IPS DF 19.7 (cell line): Measurements from ENCODE around the gene CCDC149.

Experiments used
- DNase-seq: peaks from one replicate; pipeline ENCODE4 v3.0.0-alpha.2; 2013; ENCODE audit warnings: low read depth, low spot score

The CCDC149 gene

DNA sequence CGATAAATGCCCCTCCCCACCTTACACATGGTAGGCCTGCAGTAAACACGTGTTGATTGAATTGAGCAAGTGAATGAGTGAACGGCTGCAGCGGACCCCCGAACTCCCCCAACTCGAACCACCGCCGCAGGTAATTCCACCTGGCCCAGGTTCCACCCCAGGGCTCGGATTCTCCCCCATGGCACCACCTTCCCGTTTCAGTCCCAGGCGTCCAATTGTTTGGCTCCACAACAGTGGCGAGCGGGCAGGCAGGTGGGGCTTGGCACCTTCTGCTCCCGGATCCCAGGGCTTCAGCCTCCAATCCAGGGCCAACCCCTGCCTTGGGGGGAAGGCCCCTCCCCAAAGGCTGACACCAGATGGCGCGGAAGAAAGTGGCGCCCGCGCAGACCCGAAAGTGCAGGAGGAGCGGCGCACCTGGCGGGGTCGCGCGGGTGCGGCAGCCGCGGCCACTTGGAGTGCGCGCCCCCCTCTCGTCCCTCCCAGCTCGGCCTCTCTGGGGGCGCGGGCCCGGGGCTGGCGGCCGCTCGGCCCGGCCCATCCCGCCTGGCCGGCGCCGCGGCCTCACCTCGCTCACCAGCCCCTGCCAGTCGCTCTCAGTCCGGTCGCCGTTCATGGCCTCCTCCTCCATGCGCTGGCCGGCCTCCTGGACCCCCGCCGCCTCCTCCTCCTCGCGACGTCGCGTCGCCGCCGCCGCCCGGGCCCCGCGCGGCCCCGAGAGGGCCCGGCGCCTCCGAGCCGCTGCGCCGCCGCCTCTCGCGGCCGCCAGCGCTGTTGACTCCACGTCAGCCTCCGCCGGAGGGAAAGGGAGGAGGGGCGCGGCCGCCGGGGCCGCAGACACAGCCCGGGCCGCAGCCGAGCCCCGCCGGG lies at the start of gene CCDC149:
Gene CCDC149, minus strand, starts transcription at position 791 of the 867 bp plus-strand sequence. Its CDS starts 178 bp downstream, at position 613.
- DNase-seq, result peak; percentile 45

DNA sequence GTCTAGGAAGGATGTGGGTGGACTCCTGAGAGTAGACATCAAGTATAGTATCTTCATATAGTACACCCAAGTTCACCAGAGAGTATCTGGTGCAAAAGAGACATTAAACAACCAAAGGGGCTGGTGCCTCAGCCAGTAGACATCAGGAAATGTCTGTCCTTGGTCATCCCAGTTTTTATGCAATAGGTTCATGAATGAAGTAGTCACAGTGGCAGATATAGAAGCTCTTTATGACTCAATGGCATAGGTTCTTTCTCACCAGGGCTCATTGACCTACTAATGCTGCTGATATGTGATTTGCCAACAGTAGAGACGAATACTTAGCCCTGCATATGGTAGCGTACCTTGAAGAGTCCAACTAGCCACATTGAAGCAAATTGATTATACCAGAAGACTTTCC lies 45.0 kb upstream of the CCDC149 start:
- no peak for DNase-seq

DNA sequence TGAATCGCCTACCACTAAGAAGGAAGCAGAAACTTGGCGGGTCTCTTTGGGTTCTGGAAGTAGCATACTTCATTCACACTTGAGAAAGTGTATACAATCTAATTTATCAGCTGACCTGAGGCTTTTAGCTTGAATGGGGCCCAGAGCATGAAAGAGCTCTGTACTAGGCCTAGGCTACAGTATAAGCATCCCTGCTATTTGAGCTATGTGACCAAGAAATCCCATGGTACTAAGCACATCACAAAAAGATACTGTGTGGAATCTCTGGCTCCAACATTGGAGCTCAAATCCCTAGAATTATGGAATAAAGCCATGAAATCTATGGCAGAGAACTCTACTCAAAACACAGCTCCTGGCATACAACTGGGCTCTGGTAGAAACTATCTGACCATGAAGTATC lies 43.9 kb upstream of the CCDC149 start:
- no peak for DNase-seq

DNA sequence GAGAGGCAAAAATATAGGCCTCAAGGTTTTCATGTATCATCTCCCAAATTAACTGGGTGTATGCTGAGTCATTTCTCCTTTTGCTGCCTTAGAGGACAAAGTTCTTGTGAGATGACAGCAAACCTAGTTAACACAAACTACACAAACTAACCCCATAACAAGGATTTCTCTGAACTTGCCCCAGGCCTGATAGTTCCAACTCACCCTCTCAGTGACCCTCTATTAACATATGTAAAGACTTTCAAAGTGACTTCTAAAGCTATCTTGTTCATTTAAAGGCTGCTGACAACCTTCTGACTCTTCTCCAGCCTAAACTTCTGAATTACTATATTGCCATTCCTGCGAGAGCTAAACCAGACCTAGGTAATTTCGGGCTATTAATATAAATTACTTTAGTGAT lies 43.2 kb upstream of the CCDC149 start:
- no peak for DNase-seq

DNA sequence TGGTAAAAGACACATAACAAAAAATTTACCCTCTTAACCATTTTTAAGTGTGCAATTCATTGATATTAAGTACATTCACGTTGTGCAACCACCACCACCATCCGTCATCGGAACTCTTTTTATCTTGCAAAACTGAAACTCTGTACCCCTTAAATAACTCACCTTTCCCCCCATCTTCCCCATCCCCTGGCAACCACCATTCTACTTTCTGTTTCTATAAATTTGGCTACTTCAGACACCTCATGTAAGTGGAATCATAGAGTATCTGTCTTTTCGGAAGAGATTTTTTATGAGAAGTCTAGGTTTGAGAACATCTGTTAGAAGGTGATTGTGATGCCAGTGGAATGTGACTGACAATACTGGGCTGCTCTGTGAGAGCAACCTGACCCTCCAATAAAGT lies 39.8 kb upstream of the CCDC149 start:
- DNase-seq, result no peak

DNA sequence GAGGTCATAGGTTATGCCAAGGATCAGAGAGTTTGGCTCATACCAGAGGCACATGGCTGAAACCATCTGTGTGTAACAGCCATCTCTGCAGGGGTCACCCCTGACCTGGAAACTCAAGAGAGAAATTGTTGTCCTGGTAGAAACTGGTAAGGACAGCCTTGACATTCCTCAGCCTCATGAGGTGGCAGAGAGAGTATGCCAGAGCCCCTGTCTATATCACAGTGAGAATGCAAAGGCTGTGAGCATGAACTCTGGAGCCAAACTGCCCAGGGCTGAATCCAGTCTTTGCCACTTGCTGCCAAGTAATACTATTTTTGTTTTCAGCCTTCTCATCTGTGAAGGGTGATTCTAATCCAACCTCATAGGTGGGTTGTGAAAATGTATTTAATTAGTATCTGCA lies 37.1 kb upstream of the CCDC149 start:
- no peak for DNase-seq

DNA sequence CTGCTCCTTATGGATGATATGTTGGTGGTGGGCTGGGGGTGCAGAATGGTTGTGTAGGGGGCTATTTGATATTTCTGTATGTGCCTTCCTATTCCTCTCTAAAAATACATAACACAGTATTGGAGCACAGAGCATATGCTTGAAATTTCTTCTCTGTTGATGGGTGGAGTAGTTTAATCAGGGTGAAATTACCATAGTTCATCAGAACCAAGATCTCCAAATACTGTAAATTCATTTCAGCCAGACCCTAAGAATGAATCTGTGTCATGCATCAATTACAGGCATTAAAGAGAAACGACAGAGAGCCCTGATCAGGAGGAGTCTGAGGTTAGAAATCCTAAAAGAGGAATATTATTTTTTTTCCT lies 25.1 kb upstream of the CCDC149 start:
- DNase-seq, result no peak

DNA sequence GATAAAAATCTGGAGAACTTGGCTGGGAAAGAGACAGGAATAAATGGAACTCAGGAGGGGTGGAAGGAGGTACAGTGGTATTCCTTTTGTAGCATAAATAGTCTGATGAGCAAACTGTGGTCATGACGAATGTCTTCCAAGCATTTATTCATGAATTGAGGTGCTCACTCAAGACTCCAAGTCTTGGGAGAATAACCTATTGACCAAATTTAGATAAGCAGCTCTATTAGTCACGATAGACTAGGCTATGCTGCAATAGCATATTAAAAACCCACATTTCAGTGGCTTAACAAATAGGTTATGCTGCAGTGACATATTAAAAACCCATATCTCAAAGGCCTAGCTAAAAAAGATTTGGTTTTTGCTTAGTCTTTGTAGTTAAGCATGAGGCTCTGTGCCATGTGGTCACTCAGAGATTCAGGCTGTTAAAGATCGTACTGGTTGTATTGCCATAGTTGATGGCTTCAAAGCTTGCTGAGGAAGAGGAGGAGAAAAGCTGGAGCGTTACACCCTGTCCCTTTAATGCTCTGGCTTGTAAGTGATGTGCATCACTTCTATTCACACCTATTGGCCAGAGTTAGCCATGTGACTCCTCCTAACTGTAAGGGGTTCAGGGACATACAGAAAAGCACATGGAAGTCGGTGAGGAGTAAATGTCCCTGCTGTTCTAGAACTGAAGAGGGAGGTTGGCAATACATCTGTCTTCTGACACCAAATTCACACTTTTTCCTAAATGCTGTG lies 24.5 kb upstream of the CCDC149 start:
- no peak for DNase-seq

DNA sequence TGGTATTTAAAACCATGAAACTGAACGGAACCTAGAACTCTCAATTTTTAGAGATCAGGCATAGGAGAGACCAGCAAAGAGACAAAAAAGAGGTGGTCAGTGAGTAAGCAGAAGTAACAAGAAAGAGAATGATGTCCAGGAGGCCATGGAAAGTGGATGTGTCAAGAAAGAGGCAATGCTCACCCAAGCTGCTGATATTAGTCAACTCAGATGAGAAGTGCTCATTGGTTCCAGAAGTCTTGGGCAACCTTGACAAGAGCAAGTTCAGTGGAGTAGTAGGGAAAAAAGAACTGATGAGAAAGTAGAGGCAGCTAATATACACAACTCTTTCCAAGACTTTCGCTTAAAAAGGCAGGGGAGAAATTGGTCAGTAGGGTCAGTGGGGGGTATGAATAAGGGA lies 23.0 kb upstream of the CCDC149 start:
- no peak for DNase-seq

DNA sequence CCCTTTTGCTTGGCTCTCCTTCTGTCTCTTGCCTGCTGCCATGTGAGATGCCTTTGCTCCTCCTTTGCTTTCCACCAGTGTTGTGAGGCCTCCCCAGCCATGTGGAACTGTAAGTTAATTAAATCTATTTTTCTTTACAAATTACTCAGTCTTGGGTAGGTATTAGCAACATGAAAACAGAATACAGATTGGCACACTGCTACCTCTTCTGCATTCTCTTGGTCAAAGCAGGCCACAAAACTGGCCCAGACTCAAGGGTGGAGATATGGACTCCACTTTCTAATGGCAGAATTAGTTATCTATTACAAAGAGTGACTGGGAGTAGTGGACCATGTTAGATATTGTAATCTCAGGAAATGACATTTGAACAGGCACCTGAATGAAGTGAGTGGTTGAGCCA lies 21.5 kb upstream of the CCDC149 start:
- DNase-seq, result no peak

DNA sequence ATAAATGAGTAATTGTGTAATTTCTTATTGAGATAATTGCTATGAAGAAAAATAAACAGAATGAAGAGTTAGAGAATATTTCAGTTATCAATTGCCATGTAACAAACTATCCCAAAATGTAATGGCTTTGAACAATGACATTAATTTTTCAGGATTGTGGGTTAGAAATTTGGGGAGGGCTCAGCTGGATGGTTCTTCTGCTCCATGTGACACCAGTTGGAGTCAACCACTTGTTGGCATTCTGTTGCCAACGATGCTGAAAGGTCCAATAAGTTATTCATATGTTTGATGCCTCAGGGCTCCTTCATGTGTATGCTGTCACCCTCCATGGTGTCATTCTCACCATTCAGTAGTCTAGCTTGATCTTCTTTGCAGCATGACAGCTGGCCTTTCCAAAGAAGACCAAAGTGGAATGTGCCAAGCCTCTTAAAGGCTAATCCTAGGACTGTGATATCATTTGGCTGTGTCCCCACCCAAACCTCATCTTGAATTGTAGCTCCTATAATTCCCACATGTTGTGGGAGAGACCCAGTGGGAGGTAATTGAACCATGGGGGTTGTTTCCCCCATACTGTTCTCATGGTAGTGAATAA lies 20.9 kb upstream of the CCDC149 start:
- DNase-seq, result no peak

DNA sequence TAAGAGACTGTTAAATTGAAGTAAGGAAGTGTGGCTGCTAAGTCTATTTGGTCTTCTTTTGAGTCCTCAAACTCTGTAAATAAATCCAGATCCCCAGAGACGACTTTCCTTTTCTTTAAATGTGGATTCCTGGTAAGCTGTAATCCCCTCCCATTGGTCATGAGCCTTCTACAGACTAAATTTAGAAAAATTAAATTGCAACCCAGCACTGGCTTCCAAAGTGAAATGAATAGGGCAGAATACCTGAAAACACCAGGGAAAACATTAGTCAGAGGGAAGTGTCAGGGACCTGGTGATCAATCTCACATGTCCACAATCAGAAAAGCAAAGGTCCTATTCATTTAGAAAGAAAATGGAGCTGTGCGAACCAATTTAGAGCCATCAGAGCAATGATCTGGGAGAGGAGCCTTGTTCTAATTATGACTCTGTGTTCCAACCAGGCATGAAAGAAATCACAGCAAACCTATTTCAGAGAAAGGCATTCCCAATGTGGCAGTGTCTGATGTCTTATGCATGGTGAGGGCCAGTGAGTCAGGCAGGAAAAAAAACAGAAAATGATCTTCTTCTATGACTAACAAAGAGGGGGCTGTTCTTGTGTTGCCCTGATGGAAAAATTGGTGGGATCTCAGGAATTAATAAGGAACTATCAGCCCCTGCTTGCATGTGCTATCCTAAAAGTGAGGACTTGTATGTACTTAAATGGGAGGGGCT lies 19.8 kb upstream of the CCDC149 start:
- DNase-seq, result no peak

DNA sequence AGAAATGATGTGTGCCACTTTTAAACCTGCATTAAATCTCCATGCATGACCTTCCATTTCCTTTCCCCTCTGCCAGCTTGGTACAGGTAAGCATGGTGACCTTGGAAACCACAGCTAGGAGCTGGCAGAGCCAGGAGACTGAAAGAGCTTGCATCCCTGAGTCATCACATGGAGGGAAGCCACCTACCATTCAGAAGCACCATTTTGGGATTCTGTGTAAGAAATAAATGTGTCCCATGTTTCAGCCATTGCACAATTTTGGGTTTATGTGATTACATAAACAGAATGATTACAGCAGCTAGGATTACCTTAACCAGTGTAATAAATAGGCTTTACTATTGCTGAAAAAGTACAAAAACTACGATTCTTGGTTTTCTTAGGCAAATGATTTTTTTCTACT lies 17.3 kb upstream of the CCDC149 start:
- no peak for DNase-seq

DNA sequence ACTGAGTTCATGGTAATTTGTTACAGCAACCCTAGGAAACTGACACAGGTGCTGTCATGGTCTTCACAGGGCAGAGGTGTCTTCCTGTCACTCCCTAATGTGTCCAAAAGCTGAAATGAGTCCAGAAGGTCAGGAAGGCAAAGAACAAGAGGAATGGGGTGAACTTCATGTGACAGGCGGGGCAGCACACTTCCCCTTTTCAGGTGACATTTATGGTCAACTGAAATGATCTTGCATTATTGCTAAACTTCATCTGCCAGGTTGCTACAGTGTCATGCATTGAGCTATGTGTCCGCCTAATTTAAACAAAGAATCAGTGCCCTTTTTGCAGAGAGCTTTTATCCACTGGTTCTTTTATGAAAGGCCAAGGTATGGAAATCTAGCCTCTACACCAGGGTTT lies 15.9 kb upstream of the CCDC149 start:
- no peak for DNase-seq

DNA sequence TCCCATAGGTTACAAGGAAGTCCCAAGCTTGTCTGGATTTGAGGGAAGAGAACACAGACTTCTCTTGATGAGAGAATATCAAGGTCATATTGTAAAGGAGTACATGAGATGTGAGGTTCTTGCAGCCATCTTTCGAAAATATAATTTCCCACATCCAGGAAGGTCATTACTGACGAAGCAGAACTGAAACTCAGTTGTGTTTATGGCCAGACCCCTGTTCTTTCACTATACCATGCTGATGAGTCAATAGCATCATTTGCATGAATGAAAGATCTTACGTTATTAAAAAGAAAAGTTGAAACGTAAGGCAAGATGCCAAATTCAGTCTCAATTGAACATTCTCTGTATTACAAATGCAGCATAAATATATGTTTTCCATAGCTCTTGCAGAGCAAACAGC lies 14.2 kb upstream of the CCDC149 start:
- no peak for DNase-seq

DNA sequence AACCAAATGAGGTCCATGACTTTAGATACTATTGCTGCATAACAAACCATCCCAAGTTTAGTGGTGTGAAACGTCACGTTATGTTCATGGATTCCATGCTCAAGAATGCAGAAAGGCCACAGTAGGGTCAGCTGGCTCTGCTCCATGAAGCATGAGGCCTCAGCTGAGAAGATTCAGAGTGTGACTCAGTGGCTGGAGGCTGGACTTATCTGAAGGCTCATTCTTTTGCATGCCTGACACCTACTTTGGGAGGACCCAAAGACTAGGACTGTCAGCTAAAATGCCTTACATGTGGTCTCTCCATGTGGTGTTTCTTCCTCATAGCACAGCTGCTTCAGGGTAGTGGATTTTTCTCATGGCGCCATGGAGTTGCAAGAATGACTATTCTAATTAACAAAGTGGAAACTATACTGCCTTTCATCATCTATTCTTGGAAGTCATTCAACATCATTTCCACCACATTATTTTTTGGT lies 11.5 kb upstream of the CCDC149 start:
- no peak for DNase-seq

DNA sequence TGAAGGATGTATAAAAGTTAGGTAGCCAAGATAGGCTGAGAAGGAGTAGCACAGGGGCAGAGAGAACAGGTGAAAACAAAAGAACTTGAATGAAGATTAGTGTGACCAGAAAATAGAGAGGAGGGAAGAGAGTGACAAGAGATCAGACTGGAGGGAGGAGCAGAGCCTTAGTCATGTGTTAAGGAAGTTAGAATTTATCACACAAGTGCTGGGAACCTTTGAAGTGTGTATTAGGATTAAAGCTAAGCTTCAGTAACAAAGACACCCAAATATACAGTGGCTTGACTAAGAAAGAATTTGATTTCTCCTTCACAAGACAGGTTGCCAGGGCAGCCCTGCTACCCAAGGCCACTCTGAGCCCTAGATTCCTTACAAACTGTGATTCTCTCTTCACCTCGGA lies 10.7 kb upstream of the CCDC149 start:
- DNase-seq, result no peak

DNA sequence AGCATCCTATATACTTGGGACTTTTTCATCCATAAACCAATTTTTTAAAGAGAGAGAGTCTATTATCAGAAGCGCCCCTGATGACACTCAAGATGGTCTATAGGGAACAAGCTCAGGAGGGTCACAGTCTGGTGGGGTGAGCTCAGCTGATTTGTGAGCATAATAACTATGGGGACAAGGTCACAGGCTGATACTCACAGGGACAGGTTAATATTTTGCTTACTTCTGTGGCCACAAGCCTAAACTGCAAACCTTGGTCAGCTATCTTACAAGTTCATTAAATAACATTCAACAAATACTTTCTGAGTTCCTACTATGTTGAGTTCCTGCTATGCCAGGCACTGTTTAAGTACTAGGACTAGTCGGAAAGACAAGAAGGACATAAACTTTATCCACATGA lies 10.2 kb upstream of the CCDC149 start:
- DNase-seq, result no peak

DNA sequence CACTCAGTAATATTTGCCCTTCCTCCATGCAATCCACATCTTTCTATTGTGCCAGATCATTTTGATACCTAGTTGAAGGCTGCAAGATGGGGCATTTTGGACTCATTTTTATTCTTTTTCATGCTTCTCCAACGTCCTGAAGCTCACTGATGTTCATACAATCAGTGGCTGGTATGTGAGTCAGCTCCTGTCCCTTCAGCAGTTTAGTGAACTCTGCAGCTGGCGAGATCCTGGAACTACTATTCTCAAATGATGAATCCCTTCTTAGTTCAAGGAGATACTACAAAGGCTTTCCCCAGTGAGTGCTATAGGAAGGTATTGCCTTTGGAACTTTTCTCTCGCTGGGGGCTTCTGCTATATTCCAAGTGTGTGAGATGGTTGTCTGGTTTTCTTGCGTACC lies 9.6 kb upstream of the CCDC149 start:
- no peak for DNase-seq

DNA sequence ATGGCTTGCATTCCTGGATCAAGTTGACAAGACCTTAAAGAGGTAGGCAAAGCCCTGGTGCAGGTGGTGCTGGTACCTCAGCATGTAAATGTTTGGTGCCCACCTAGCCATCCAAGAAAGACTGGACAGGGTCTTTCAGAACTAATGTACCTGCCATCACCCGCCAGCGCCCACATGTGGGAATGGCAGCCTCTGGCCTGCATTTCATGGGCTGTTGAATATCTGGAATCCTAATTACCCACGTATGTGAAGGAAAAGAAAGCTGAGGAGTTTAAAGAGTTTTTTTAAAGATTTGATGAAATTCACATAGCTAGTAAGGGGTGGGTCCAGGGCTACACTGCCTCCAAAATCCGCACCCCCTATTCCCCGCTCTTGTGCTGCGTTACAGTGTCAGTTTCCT lies 8.6 kb upstream of the CCDC149 start:
- no peak for DNase-seq

DNA sequence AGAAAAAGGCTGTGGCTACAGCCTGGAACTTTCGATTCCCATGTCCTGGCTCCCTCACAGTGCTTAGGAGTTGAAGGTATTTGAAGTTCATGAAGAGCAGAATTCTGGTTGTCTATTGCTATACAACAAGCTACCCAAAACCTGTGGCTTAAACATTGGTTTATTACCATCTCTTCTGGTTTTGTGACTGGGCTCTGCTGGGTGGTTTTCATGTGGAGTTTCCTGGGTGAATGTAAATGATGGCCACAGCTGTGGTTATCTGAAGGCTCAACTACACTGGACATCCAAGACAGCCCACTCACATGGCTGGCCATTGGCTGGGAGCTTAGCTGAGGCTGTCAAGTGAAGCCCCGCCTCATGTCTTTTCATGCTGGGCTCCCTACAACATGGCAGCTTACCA lies 7.2 kb upstream of the CCDC149 start:
- no peak for DNase-seq
